ENCODE results near the gene NSA2.

The NSA2 gene

DNA sequence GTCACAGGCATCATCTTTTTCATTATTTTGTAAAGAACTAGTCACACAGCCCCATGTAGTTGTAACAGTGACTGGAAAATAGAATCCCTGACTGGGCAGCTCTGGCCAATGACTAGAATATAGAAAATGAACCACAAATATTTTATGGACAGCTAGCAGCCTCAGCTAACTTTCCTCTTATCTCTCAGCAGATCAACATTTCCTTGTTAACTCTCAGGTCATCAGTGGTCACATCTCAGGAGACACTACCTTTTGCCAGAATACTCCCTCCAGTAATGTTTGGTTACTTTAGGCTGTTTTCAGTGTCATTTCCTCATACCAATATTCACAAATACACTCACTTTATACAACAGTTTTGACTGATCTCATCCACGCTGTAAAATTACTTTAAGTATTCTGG, 55.2 kb downstream of the NSA2 start:
- DNase-seq, result no peak

DNA sequence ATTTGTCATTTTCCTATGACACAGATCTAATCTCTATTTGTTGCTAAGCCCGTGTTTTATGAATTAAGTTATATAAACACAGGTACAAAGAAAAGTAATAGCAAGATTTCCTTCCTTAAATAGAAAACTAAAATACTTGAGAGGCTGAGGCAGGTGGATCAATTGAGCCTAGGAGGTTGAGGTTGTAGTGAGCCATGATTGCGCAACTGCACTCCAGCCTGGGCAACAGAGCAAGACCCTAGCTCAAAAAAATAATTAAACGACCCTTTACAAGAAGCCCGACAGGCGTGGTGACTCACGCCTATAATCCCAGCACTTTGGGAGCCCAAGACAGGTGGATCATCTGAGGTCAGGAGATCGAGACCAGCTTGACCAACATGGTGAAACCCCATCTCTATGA, 62.4 kb downstream of the NSA2 start:
- DNase-seq, result no peak
